ENCODE data around the gene SLC25A14.

DNA sequence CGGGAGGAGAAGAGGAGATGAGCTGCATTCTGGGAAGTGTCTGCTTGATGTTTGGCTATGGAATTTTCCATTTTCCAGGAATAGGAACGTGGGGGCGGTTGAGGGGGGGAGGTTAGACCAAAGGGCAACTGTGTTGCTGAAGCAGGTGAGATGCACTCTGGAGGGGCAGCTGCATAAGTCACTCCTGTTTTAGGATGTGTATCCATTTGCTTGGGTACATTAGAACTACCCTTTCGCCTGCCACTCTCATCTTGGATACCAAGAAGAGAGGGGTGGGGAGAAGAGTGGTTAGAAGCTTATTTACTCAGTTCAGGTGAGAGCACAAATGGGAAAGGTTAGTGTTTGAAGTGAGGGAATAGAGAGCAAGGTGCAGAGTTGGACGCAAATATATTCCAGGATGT is 46.7 kb downstream of the SLC25A14 start:
- TF ChIP-seq, protein P1, sequence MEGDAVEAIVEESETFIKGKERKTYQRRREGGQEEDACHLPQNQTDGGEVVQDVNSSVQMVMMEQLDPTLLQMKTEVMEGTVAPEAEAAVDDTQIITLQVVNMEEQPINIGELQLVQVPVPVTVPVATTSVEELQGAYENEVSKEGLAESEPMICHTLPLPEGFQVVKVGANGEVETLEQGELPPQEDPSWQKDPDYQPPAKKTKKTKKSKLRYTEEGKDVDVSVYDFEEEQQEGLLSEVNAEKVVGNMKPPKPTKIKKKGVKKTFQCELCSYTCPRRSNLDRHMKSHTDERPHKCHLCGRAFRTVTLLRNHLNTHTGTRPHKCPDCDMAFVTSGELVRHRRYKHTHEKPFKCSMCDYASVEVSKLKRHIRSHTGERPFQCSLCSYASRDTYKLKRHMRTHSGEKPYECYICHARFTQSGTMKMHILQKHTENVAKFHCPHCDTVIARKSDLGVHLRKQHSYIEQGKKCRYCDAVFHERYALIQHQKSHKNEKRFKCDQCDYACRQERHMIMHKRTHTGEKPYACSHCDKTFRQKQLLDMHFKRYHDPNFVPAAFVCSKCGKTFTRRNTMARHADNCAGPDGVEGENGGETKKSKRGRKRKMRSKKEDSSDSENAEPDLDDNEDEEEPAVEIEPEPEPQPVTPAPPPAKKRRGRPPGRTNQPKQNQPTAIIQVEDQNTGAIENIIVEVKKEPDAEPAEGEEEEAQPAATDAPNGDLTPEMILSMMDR (IDR thresholded peaks at IDR 0.05) = no peak
- TF ChIP-seq POLR2A (IDR thresholded peaks at IDR 0.05) = no peak
